ENCODE data around the gene HIF1A.

HIF1A gene

DNA sequence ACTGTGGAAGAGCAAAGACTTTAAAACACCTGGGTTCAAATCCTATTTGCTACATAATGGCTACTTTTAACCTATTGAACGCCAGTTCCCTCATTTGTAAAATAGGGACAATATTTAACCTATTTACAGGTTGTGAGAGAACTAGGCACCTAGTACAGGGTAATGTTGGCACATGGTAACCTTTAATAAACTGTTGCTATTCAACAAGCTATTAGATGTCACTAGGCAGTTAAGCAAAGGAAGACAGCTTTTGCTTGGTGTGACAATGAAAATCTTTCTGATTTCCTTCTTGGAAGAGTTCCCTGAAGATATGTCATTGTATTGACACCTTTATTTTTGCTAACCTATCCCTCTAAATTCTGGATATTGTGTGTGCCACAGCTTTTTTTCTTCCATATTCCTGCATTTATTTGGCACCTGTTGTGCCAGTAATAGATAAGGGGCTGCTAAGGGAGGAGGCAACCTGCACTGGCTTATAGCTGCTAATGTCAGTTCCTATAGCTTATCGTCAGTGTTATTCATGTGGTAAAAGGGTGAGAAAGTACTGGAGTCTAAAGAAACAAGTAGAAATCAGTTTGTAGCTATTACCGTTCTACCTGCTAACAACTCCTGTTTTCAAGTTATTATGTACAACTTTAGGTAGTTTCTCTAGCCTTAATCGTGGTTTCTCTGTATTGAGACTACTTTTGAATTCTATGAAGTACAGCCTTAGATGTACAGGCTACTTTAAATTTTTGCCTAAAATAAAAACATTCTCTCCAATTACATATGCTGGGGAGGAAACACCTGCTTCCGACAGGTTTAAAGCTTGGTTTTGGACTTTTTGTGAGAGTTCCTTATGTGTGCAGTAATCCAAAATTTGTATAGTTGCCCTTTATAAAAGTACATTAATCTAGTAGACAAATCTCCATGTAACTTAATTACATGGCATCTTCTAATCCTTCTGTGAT lies 24.3 kb downstream of the HIF1A start:
- no peak overlapping the region for H3K27ac ChIP-seq (ENCODE audit: insufficient read depth, low read length, poor library complexity, severe bottlenecking)
- peaks cover 19% of the 10 kb centered on the region for H3K36me3 ChIP-seq (ENCODE audit: control insufficient read depth, insufficient read depth, low read length)
- H3K4me3 ChIP-seq (ENCODE audit: insufficient read depth, low read depth, low read length, poor library complexity, severe bottlenecking) = no peak overlapping the region
- DNase-seq = no peak
- no peaks in the 10 kb centered on the region for H3K9me3 ChIP-seq (ENCODE audit: control insufficient read depth, low read length)
- H3K27me3 ChIP-seq (replicated peaks; ENCODE audit: control insufficient read depth, insufficient read depth, low read length, poor library complexity, severe bottlenecking) = no peaks in the 10 kb centered on the region
- H3K4me1 ChIP-seq (ENCODE audit: control insufficient read depth, insufficient read depth, low read length, poor library complexity, severe bottlenecking) = peaks cover 26% of the 10 kb centered on the region

GRCh38 chr14:61720294-61720661 lies 25.0 kb downstream of the HIF1A start:
- no peak for DNase-seq
- Histone ChIP-seq H3K27ac (ENCODE audit: insufficient read depth, low read length, poor library complexity, severe bottlenecking) (no peak overlapping the region), H3K4me3 (ENCODE audit: insufficient read depth, low read depth, low read length, poor library complexity, severe bottlenecking) (no peak overlapping the region), H3K36me3 (ENCODE audit: control insufficient read depth, insufficient read depth, low read length) (peaks cover 22% of the 10 kb centered on the region), H3K27me3 (replicated peaks; ENCODE audit: control insufficient read depth, insufficient read depth, low read length, poor library complexity, severe bottlenecking) (no peaks in the 10 kb centered on the region), H3K4me1 (ENCODE audit: control insufficient read depth, insufficient read depth, low read length, poor library complexity, severe bottlenecking) (peaks cover 26% of the 10 kb centered on the region), H3K9me3 (ENCODE audit: control insufficient read depth, low read length) (no peaks in the 10 kb centered on the region)

DNA sequence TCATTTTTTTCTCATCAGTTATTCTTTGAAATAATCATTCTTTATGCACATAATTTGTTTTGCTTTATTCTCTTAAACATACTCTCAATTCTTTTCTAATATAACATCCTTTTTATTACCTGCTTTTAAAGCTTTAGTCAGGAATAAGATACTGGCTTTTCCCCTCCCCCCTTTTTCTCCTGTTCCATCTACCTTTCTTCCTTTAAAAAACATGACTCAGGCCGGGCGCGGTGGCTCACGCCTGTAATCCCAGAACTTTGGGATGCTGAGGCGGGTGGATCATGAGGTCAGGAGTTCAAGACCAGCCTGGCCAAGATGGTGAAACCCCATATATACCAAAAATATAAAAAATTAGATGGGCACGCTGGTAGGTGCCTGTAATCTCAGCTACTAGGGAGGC lies 25.4 kb downstream of the HIF1A start:
- DNase-seq = no peak
- H3K4me1 ChIP-seq (ENCODE audit: control insufficient read depth, insufficient read depth, low read length, poor library complexity, severe bottlenecking) = peaks cover 26% of the 10 kb centered on the region
- H3K27me3 ChIP-seq (replicated peaks; ENCODE audit: control insufficient read depth, insufficient read depth, low read length, poor library complexity, severe bottlenecking) = no peaks in the 10 kb centered on the region
- H3K4me3 ChIP-seq (ENCODE audit: insufficient read depth, low read depth, low read length, poor library complexity, severe bottlenecking) = no peak overlapping the region
- H3K9me3 ChIP-seq (ENCODE audit: control insufficient read depth, low read length) = no peaks in the 10 kb centered on the region
- H3K36me3 ChIP-seq (ENCODE audit: control insufficient read depth, insufficient read depth, low read length) = peaks cover 22% of the 10 kb centered on the region
- H3K27ac ChIP-seq (ENCODE audit: insufficient read depth, low read length, poor library complexity, severe bottlenecking) = no peak overlapping the region

DNA sequence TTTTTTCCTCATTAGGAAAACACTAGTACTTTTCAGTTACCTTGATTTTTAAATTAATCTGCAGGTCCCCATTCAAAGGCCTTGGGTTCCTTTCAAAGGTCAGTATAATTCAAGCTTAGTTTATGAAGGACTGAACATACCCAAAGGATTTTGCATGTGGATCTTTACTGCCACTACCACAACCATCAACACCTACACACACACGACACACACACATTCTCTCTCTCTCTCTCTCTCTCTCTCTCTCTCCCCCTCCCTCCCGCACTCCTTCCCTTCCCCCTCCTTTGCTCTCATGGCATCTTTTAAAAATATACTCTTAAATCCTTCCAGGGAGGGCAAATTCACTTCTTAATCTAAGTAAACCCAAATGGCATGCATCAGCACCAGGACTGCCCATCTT lies 28.8 kb downstream of the HIF1A start:
- H3K27ac ChIP-seq (ENCODE audit: insufficient read depth, low read length, poor library complexity, severe bottlenecking) = no peak overlapping the region
- H3K9me3 ChIP-seq (ENCODE audit: control insufficient read depth, low read length) = no peaks in the 10 kb centered on the region
- peaks cover 35% of the 10 kb centered on the region for H3K36me3 ChIP-seq (ENCODE audit: control insufficient read depth, insufficient read depth, low read length)
- no peaks in the 10 kb centered on the region for H3K27me3 ChIP-seq (replicated peaks; ENCODE audit: control insufficient read depth, insufficient read depth, low read length, poor library complexity, severe bottlenecking)
- no peak for DNase-seq
- H3K4me3 ChIP-seq (ENCODE audit: insufficient read depth, low read depth, low read length, poor library complexity, severe bottlenecking) = no peak overlapping the region
- H3K4me1 ChIP-seq (ENCODE audit: control insufficient read depth, insufficient read depth, low read length, poor library complexity, severe bottlenecking) = peaks cover 13% of the 10 kb centered on the region

GRCh38 chr14:61726778-61727658 lies 31.7 kb downstream of the HIF1A start:
- Histone ChIP-seq H3K9me3 (ENCODE audit: control insufficient read depth, low read length) (no peaks in the 10 kb centered on the region), H3K4me1 (ENCODE audit: control insufficient read depth, insufficient read depth, low read length, poor library complexity, severe bottlenecking) (no peaks in the 10 kb centered on the region), H3K27me3 (replicated peaks; ENCODE audit: control insufficient read depth, insufficient read depth, low read length, poor library complexity, severe bottlenecking) (no peaks in the 10 kb centered on the region), H3K27ac (ENCODE audit: insufficient read depth, low read length, poor library complexity, severe bottlenecking) (no peak overlapping the region), H3K4me3 (ENCODE audit: insufficient read depth, low read depth, low read length, poor library complexity, severe bottlenecking) (no peak overlapping the region), H3K36me3 (ENCODE audit: control insufficient read depth, insufficient read depth, low read length) (peaks cover 38% of the 10 kb centered on the region)
- no peak for DNase-seq

DNA sequence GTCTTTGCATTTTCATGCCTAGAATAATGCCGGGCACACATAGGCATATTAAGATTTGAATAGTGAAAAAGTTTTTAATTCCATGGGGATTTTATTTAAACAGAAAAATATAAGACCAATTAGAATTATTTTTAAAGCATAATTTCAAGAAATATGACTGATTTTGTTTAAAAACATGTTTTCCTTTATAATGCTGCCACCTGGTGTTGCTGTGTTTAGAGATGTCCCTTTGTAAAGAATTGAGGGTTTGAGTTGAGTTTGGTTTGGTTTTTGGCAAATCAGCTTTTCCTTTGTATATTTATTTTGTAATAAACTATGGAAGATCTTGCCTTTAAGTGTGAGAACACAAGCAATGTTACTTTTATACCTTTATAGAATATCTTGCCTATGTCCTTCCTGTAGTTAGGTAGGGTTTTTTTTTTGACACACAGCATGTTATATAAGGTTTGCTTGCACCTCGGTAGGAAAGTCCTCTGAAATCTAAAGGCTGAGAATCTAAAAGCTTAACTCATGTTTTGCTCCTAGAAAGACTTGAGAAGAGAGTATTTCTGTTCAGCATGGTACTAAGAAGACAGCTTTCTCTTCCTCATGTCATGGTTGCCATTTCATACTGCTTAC lies 35.6 kb downstream of the HIF1A start:
- Histone ChIP-seq H3K27me3 (replicated peaks; ENCODE audit: control insufficient read depth, insufficient read depth, low read length, poor library complexity, severe bottlenecking) (no peaks in the 10 kb centered on the region), H3K4me1 (ENCODE audit: control insufficient read depth, insufficient read depth, low read length, poor library complexity, severe bottlenecking) (no peaks in the 10 kb centered on the region), H3K4me3 (ENCODE audit: insufficient read depth, low read depth, low read length, poor library complexity, severe bottlenecking) (no peak overlapping the region), H3K9me3 (ENCODE audit: control insufficient read depth, low read length) (no peaks in the 10 kb centered on the region), H3K27ac (ENCODE audit: insufficient read depth, low read length, poor library complexity, severe bottlenecking) (no peak overlapping the region), H3K36me3 (ENCODE audit: control insufficient read depth, insufficient read depth, low read length) (peaks cover 51% of the 10 kb centered on the region)
- DNase-seq = no peak

GRCh38 chr14:61733972-61734371 lies 38.7 kb downstream of the HIF1A start:
- Histone ChIP-seq H3K4me3 (ENCODE audit: insufficient read depth, low read depth, low read length, poor library complexity, severe bottlenecking) (no peak overlapping the region), H3K9me3 (ENCODE audit: control insufficient read depth, low read length) (no peaks in the 10 kb centered on the region), H3K27ac (ENCODE audit: insufficient read depth, low read length, poor library complexity, severe bottlenecking) (no peak overlapping the region), H3K27me3 (replicated peaks; ENCODE audit: control insufficient read depth, insufficient read depth, low read length, poor library complexity, severe bottlenecking) (no peaks in the 10 kb centered on the region), H3K4me1 (ENCODE audit: control insufficient read depth, insufficient read depth, low read length, poor library complexity, severe bottlenecking) (no peaks in the 10 kb centered on the region), H3K36me3 (ENCODE audit: control insufficient read depth, insufficient read depth, low read length) (peaks cover 62% of the 10 kb centered on the region)
- DNase-seq = no peak

DNA sequence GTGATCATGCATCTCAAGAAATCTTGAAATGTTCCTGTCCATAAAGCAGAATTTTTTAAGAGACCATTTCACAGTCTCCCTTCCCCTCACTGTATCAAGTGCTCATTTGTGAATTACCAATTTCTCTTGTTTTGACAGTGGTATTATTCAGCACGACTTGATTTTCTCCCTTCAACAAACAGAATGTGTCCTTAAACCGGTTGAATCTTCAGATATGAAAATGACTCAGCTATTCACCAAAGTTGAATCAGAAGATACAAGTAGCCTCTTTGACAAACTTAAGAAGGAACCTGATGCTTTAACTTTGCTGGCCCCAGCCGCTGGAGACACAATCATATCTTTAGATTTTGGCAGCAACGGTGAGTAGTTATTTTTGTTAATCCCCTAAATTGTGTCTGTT lies 41.4 kb downstream of the HIF1A start:
- DNase-seq = no peak
- no peak overlapping the region for H3K4me3 ChIP-seq (ENCODE audit: insufficient read depth, low read depth, low read length, poor library complexity, severe bottlenecking)

GRCh38 chr14:61737915-61738314 lies 42.6 kb downstream of the HIF1A start:
- Histone ChIP-seq H3K27ac (ENCODE audit: insufficient read depth, low read length, poor library complexity, severe bottlenecking) (no peak overlapping the region), H3K36me3 (ENCODE audit: control insufficient read depth, insufficient read depth, low read length) (peaks cover 75% of the 10 kb centered on the region), H3K4me1 (ENCODE audit: control insufficient read depth, insufficient read depth, low read length, poor library complexity, severe bottlenecking) (no peaks in the 10 kb centered on the region), H3K4me3 (ENCODE audit: insufficient read depth, low read depth, low read length, poor library complexity, severe bottlenecking) (no peak overlapping the region), H3K27me3 (replicated peaks; ENCODE audit: control insufficient read depth, insufficient read depth, low read length, poor library complexity, severe bottlenecking) (no peaks in the 10 kb centered on the region), H3K9me3 (ENCODE audit: control insufficient read depth, low read length) (no peaks in the 10 kb centered on the region)
- DNase-seq = no peak

More for the DNA sequence above, 41.4 kb downstream of the HIF1A start:
- H3K36me3 ChIP-seq (ENCODE audit: control insufficient read depth, insufficient read depth, low read length) = peaks cover 69% of the 10 kb centered on the region
- no peaks in the 10 kb centered on the region for H3K9me3 ChIP-seq (ENCODE audit: control insufficient read depth, low read length)
- H3K4me1 ChIP-seq (ENCODE audit: control insufficient read depth, insufficient read depth, low read length, poor library complexity, severe bottlenecking) = no peaks in the 10 kb centered on the region
- no peaks in the 10 kb centered on the region for H3K27me3 ChIP-seq (replicated peaks; ENCODE audit: control insufficient read depth, insufficient read depth, low read length, poor library complexity, severe bottlenecking)
- H3K27ac ChIP-seq (ENCODE audit: insufficient read depth, low read length, poor library complexity, severe bottlenecking) = no peak overlapping the region
